Choroid plexus epithelial cell (primary cell): Measurements from ENCODE around the gene PRKAG1.

ENCODE experiments used
- DNase-seq: peaks from one replicate; pipeline ENCODE4 v3.0.0-alpha.2; 2010; ENCODE audit warnings: low read depth
- H3K4me3 ChIP-seq: 2 replicates; pipeline ENCODE4 v1.5.1; 2011; ENCODE audit warnings: low read depth, mild to moderate bottlenecking, control low read depth, low read length, moderate library complexity
- CTCF ChIP-seq: conservative IDR thresholded peaks from 2 replicates; pipeline ENCODE4 v1.5.1; 2011; ENCODE audit warnings: low read depth, mild to moderate bottlenecking, control low read depth, inconsistent platforms, low read length, moderate library complexity

Gene PRKAG1

DNA sequence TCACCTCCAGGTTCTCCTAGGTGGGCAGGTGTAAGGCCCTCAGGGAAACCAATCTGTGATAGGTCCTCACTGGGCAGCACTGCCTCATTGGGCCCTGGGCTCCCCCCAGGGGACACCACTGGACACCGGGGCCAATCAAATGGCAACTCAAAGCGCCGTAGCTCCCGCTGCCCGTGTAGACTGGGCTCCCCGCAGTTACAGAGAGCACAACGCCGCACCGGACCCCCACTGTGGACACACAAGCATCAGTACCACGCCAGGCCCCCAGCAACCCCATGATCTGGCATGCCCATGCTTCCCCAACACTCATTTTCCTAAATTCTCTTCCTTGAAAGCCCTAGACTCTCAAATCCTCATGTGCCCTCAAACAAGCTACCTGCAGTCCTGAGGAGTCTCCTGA, 35.9 kb upstream of the PRKAG1 start:
- no peak for DNase-seq
- TF ChIP-seq CTCF = no peak
- H3K4me3 ChIP-seq = no peak overlapping the region

GRCh38 chr12:49054096-49054495, 35.5 kb upstream of the PRKAG1 start:
- no peak overlapping the region for H3K4me3 ChIP-seq
- no peak for DNase-seq
- TF ChIP-seq CTCF = no peak

GRCh38 chr12:49052451-49053208, 34.1 kb upstream of the PRKAG1 start:
- TF ChIP-seq CTCF = no peak
- no peak overlapping the region for H3K4me3 ChIP-seq
- no peak for DNase-seq

GRCh38 chr12:49051777-49052438, 33.3 kb upstream of the PRKAG1 start:
- no peak overlapping the region for H3K4me3 ChIP-seq
- no peak for TF ChIP-seq CTCF
- no peak for DNase-seq

GRCh38 chr12:49051373-49051764, 32.8 kb upstream of the PRKAG1 start:
- TF ChIP-seq CTCF = no peak
- H3K4me3 ChIP-seq = no peak overlapping the region
- DNase-seq = no peak

- no peak for TF ChIP-seq CTCF
- DNase-seq = no peak
- H3K4me3 ChIP-seq = no peak overlapping the region
Measured at GRCh38 chr12:49050507-49051372, 32.2 kb upstream of the PRKAG1 start.
